HepG2 (cell line): Measurements from ENCODE around the gene EPHA6. TPM values are rescaled to one million over a fixed set of nuclear protein-coding genes. Genes with fewer than 3 reads are reported as not detected.

Experiments used
- ATAC-seq: fragments of 200-7000 bp; cut with Tn5 transposase; 3 replicates; pipeline ENCODE4 v1.9.1; 2020; ENCODE audit warnings: mild to moderate bottlenecking, moderate library complexity
- BruUV-seq: library from RNA; stranded (reverse); fragments of 400-500 nt; replicated peaks from 2 replicates; lab custom pipeline; 2021; lab: Mats Ljungman, UMichigan
- CTCF ChIA-PET: fragments of 300-600 bp; formaldehyde crosslinking; extraction: SDS; loops from one replicate; lab custom pipeline; 2021; ENCODE audit warnings: low total read pairs, inconsistent platforms, low intra/inter-chr PET ratio; lab: Yijun Ruan, JAX
- POLR2A ChIA-PET: fragments of 350-600 bp; sonication (Branson Sonifier 250); formaldehyde crosslinking; loops from one replicate; lab custom pipeline; 2020; ENCODE audit warnings: antibody characterized with exemption, inconsistent platforms; lab: Yijun Ruan, JAX
- DNase-seq: peaks from one replicate; pipeline ENCODE4 v3.0.0-alpha.2; 2015; ENCODE audit warnings: low spot score
- FAIRE-seq: peaks from 3 replicates; lab custom pipeline; 2011; peaks lifted over from hg19 to GRCh38; lab: Jason Lieb, UNC
- H2AFZ ChIP-seq: one replicate; pipeline ENCODE4 v1.6.1; 2011; ENCODE audit warnings: low read length, inconsistent platforms
- H3K27ac ChIP-seq: fragments of 300-600 bp; 3 replicates; pipeline ENCODE4 v1.8.0; 2011; ENCODE audit warnings: mixed run types, mild to moderate bottlenecking, mixed read lengths, low read length, inconsistent platforms; ENCODE audit not compliant: insufficient read depth; ENCODE audit errors: extremely low read length
- H3K27me3 ChIP-seq, 2 experiments: fragments of 200-600 bp in 1 of 2; 2 replicates in 1 of 2; 3 replicates in 1 of 2; pipeline versions ENCODE4 v1.6.0 to v1.8.0; 2011; ENCODE audit warnings: low read length in 2 of 2, mild to moderate bottlenecking in 2 of 2, moderate library complexity in 2 of 2, inconsistent platforms in 1 of 2; ENCODE audit not compliant: insufficient read depth in 2 of 2, control insufficient read depth in 1 of 2
- H3K36me3 ChIP-seq, 2 experiments: fragments of 200-600 bp in 1 of 2; replicated peaks in 1 of 2; 2 replicates in 1 of 2; 3 replicates in 1 of 2; pipeline versions ENCODE4 v1.5.1 to v1.8.0; 2011; ENCODE audit warnings: low read length in 2 of 2, inconsistent platforms in 1 of 2; ENCODE audit not compliant: insufficient read depth in 2 of 2, control insufficient read depth in 1 of 2
- H3K4me1 ChIP-seq: 2 replicates; pipeline ENCODE4 v1.5.1; 2012; ENCODE audit warnings: low read length, inconsistent platforms; ENCODE audit not compliant: insufficient read depth
- H3K4me2 ChIP-seq: 2 replicates; pipeline ENCODE4 v1.6.0; 2011; ENCODE audit warnings: low read depth, low read length, inconsistent platforms
- H3K4me3 ChIP-seq, 3 experiments: fragments of 200-600 bp in 1 of 3; sonication (generic), shearing (Covaris generic) in 1 of 3; replicated peaks in 1 of 3; 2 replicates each; pipeline ENCODE4 v1.5.1; 2011 to 2016; ENCODE audit warnings: low read length in 3 of 3, inconsistent platforms in 2 of 3, low read depth in 2 of 3, mild to moderate bottlenecking in 2 of 3, control low read depth in 1 of 3, mixed read lengths in 1 of 3; ENCODE audit not compliant: insufficient read depth in 1 of 3
- H3K79me2 ChIP-seq: one replicate; pipeline ENCODE4 v1.6.1; 2011; ENCODE audit warnings: low read length, inconsistent platforms; ENCODE audit not compliant: insufficient read depth
- H3K9ac ChIP-seq: 2 replicates; pipeline ENCODE4 v1.6.0; 2011; ENCODE audit warnings: mild to moderate bottlenecking, low read depth, low read length, inconsistent platforms; ENCODE audit not compliant: insufficient read depth
- H3K9me3 ChIP-seq: 2 replicates; pipeline ENCODE4 v1.5.1; 2012; ENCODE audit warnings: mild to moderate bottlenecking, low read length
- H4K20me1 ChIP-seq: 2 replicates; pipeline ENCODE4 v1.6.0; 2011; ENCODE audit warnings: inconsistent platforms, mild to moderate bottlenecking, low read length, moderate library complexity; ENCODE audit not compliant: insufficient read depth
- ATF6 ChIP-seq: sonication (generic); formaldehyde crosslinking; conservative IDR thresholded peaks from 2 replicates; pipeline ENCODE4 v1.4.0; 2020; ENCODE audit warnings: missing genetic modification reagents
- MAFF ChIP-seq: IDR thresholded peaks from 2 replicates; pipeline ENCODE4 v1.6.1; 2011; ENCODE audit warnings: low read depth, low read length, improper control_type of control experiment
- MLLT10 ChIP-seq: sonication (generic); formaldehyde crosslinking; IDR thresholded peaks from 2 replicates; pipeline ENCODE4 v1.4.0; 2020; ENCODE audit warnings: missing genetic modification reagents
- NFRKB ChIP-seq: fragments of 450-650 bp; IDR thresholded peaks from 2 replicates; pipeline ENCODE4 v1.6.1; 2017
- ZBTB40 ChIP-seq, 2 experiments: fragments of 450-650 bp in 1 of 2; sonication (generic) in 1 of 2; formaldehyde crosslinking in 1 of 2; IDR thresholded peaks; 2 replicates each; pipeline versions ENCODE4 v1.6.1 to v1.8.0; 2016 to 2022; ENCODE audit warnings: antibody characterized with exemption in 1 of 2, mild to moderate bottlenecking in 1 of 2, missing genetic modification reagents in 1 of 2
- ZFP36L2 ChIP-seq: sonication (generic); formaldehyde crosslinking; IDR thresholded peaks from 2 replicates; pipeline ENCODE4 v1.4.0; 2020; ENCODE audit warnings: missing genetic modification reagents
- ZKSCAN1 ChIP-seq: fragments of 150-350 bp; IDR thresholded peaks from 2 replicates; pipeline ENCODE4 v1.6.1; 2014; ENCODE audit warnings: low read length
- ZNF230 ChIP-seq: sonication (generic); formaldehyde crosslinking; IDR thresholded peaks from 2 replicates; pipeline ENCODE4 v1.4.0; 2020; ENCODE audit warnings: mild to moderate bottlenecking, missing genetic modification reagents
- ZNF329 ChIP-seq: sonication (generic); formaldehyde crosslinking; IDR thresholded peaks from 2 replicates; pipeline ENCODE4 v1.9.0; 2021; ENCODE audit warnings: low read depth, mild to moderate bottlenecking, missing genetic modification reagents
- ZNF556 ChIP-seq: sonication (generic); formaldehyde crosslinking; IDR thresholded peaks from 2 replicates; pipeline ENCODE4 v1.4.0; 2020; ENCODE audit warnings: mild to moderate bottlenecking, missing genetic modification reagents, borderline replicate concordance
- ZNF7 ChIP-seq: IDR thresholded peaks from 2 replicates; pipeline ENCODE4 v1.6.1; 2016; ENCODE audit warnings: missing biosample characterization, missing genetic modification reagents
- ZNF773 ChIP-seq: sonication (generic); formaldehyde crosslinking; IDR thresholded peaks from 2 replicates; pipeline ENCODE4 v1.4.0; 2020; ENCODE audit warnings: missing genetic modification reagents, borderline replicate concordance
- ZNF790 ChIP-seq: sonication (generic); formaldehyde crosslinking; IDR thresholded peaks from 2 replicates; pipeline ENCODE4 v1.8.0; 2022; ENCODE audit warnings: missing genetic modification reagents, mild to moderate bottlenecking, borderline replicate concordance
- ZNF816 ChIP-seq: sonication (generic); formaldehyde crosslinking; IDR thresholded peaks from 2 replicates; pipeline ENCODE4 v1.8.0; 2022; ENCODE audit warnings: missing genetic modification reagents, mild to moderate bottlenecking, borderline replicate concordance
- WGBS: methylation state at CpG from one replicate; pipeline ENCODE4 v1.1.6; 2017; ENCODE audit warnings: low lambda C conversion rate; 5-methylcytosine and 5-hydroxymethylcytosine counted together
- in situ Hi-C: cut with HindIII; loops from 2 replicates; pipeline ENCODE4 v1.10.0; 2017; ENCODE audit warnings: low pct_unique_long_range_greater_than_20kb; ENCODE audit not compliant: extremely low pct_ligation_motif_present
- intact Hi-C: fragments of 100-400 bp; cut with micrococcal nuclease; formaldehyde crosslinking; loops from one replicate; pipeline ENCODE4 v1.10.0; 2022; ENCODE audit not compliant: unreplicated experiment
- polyA plus RNA-seq, 8 experiments: library from polyadenylated mRNA; depleted of rRNA in 3 of 8; stranded (reverse) in 7 of 8; unstranded in 1 of 8; fragments of >200 nt; fragmentation: Illumina TruSeq in 4 of 8; extraction: Trizol in 4 of 8; gene quantifications; 2 replicates each; pipeline versions ENCODE4 v1.2.1 to v1.2.3, GENCODE V29; 2011 to 2016; ENCODE audit warnings: low read depth in 4 of 8, missing spikeins in 1 of 8, mixed read lengths in 1 of 8; ENCODE audit not compliant: insufficient read depth in 1 of 8
- total RNA-seq, 5 experiments: library from RNA; depleted of rRNA; stranded (reverse); fragments of >200 nt; fragmentation: Illumina TruSeq; extraction: Trizol; gene quantifications; 2 replicates each; pipeline ENCODE4 v1.2.3, GENCODE V29; 2016; ENCODE audit warnings: low read depth in 1 of 5

Gene EPHA6
- total and polyA plus RNA-seq, 2 of the 13 experiments (the other 11 are each of a cell fraction or from before 2014, with no cell fraction given): not detected

- no peak for TF ChIP-seq ZFP36L2 (CRISPR knock-in tag)
Observed at GRCh38 chr3:97148931-97149330, 334.5 kb downstream of the EPHA6 start (continued).

GRCh38 chr3:97161169-97161568 lies 346.8 kb downstream of the EPHA6 start:
- ATAC-seq (no peak), DNase-seq (no peak), FAIRE-seq (no peak)
- Histone ChIP-seq H4K20me1 (no peaks in the 10 kb centered on the region), H3K79me2 (no peaks in the 10 kb centered on the region), H3K36me3 (no peaks in the 10 kb centered on the region), H3K27ac (no peak overlapping the region), H3K4me2 (no peak overlapping the region), H3K27me3 (no peaks in the 10 kb centered on the region), H3K9ac (no peak overlapping the region), H3K4me1 (no peaks in the 10 kb centered on the region), H3K4me3 (no peak overlapping the region), H3K9me3 (no peaks in the 10 kb centered on the region), H2AFZ (no peak overlapping the region)
- intact Hi-C loops (no loop called here), in situ Hi-C loops (no loop called here)
- BruUV-seq: no TSS peak
- ChIA-PET POLR2A (no interaction called here), CTCF (no interaction called here)
- 25% methylated on average over 2 of the region's 2 CpGs for WGBS
- no peak for TF ChIP-seq MLLT10 (CRISPR knock-in tag)
- TF ChIP-seq ZNF329: no peak
- no peak for TF ChIP-seq ZBTB40 (IDR thresholded peaks at IDR 0.05)
- no peak for TF ChIP-seq ZBTB40 (CRISPR knock-in tag; IDR thresholded peaks at IDR 0.05)
- no peak for TF ChIP-seq ZNF816 (CRISPR knock-in tag)
- TF ChIP-seq ZNF790 (CRISPR knock-in tag): no peak
- TF ChIP-seq MAFF: no peak
- TF ChIP-seq ZKSCAN1: no peak
- TF ChIP-seq ATF6: no peak
- TF ChIP-seq ZNF773: no peak
- TF ChIP-seq ZNF7 (CRISPR knock-in tag): no peak
- no peak for TF ChIP-seq ZNF556 (CRISPR knock-in tag)
- no peak for TF ChIP-seq ZNF230
- TF ChIP-seq NFRKB: no peak
